NCI-H1092 treated with DMSO at 0.1 percent for 48 hours (cell line): ENCODE data around the gene F12.

Experiments used
- DNase-seq: peaks from one replicate; lab custom pipeline; 2025; lab: John Stamatoyannopoulos, UW

F12 gene

GRCh38 chr5:177355162-177355867 lies 54.0 kb downstream of the F12 start:
- DNase-seq: no peak

- no peak for DNase-seq
These were observed 54.7 kb downstream of the F12 start for GRCh38 chr5:177354711-177355110.

GRCh38 chr5:177354256-177354655 lies 55.1 kb downstream of the F12 start:
- DNase-seq: no peak

GRCh38 chr5:177353093-177353492 lies 56.3 kb downstream of the F12 start:
- no peak for DNase-seq
